Right ventricle myocardium inferior (tissue), 1 donor: ENCODE data around the gene SUPT6H. TPM values are rescaled to one million over a fixed set of nuclear protein-coding genes. Genes with fewer than 3 reads are reported as not detected.
"Not testable (repeated sequence)": the region's sequence is repeated elsewhere in the genome, so short reads cannot be mapped to it uniquely, and the experiment has no call there.

Source experiments
- ATAC-seq: fragments of 200-7000 bp; cut with Tn5 transposase; one replicate; pipeline ENCODE4 v1.9.1; 2020; ENCODE audit warnings: mild to moderate bottlenecking, moderate library complexity
- DNase-seq: peaks from one replicate; pipeline ENCODE4 v3.0.0; 2021; ENCODE audit errors: missing footprints
- intact Hi-C: fragments of 100-400 bp; cut with DNase I; formaldehyde crosslinking; loops from one replicate; pipeline ENCODE4 v1.11.0; 2022
- total RNA-seq: library from RNA; stranded (reverse); fragmentation: NEBNext Ultra II Directional; extraction: Animal tissue kit (Norgen Biotek cat#: 25700); gene quantifications from one replicate; pipeline ENCODE4 v1.2.1, GENCODE V29; 2021
- donor health status: DM: no; HTN: yes; CAD: no; lungs with severe emphysema.

The SUPT6H gene
- total RNA-seq, 1 donor from 2014 or later, result 41.0 TPM

DNA sequence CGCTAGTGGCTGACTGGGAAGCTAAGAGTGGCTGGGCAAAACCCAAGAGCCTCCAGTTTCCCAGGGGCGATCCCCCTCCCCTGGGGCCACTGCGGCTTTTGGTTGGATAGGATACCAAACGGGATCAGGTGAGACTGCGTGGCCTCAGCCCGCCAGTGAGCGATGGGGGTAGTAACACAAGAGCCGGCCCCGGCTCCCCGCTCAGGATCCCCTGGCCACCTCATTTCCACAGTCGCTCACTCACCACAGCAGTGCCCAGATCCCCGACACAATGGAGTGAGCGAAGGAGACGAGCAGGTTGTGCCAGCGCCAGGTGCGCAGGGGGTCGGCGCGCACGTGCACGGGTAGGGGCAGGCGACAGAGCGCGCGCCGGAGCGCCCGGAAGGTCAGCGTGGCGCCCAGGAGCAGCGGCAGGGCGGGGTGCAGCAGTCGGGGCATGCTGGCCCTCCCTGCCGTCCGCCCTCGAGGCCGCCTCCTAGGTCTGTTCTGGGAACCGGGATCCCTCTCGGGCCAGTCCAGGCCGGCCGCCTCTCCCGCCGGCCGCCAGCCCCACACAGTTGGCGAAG, 63.7 kb downstream of the SUPT6H start:
- intact Hi-C loops, result loop anchor here (5.0 kb wide), 1 partner anchor 177 kb away; the partner anchor contains the start of gene DHRS13
- peak; percentile 83 for DNase-seq
- ATAC-seq, result no peak

- DNase-seq (peak; percentile 87), ATAC-seq (peak; percentile 64)
- intact Hi-C loops, result loop anchor here (5.0 kb wide), 1 partner anchor 176 kb away; the partner anchor contains the start of gene DHRS13
Measured at GRCh38 chr17:28726226-28726626, 64.2 kb downstream of the SUPT6H start, which contains the start of gene TLCD1. Gene TLCD1 (minus strand): TSS chr17:28726233. CDS start chr17:28726097, 136 bp downstream.

DNA sequence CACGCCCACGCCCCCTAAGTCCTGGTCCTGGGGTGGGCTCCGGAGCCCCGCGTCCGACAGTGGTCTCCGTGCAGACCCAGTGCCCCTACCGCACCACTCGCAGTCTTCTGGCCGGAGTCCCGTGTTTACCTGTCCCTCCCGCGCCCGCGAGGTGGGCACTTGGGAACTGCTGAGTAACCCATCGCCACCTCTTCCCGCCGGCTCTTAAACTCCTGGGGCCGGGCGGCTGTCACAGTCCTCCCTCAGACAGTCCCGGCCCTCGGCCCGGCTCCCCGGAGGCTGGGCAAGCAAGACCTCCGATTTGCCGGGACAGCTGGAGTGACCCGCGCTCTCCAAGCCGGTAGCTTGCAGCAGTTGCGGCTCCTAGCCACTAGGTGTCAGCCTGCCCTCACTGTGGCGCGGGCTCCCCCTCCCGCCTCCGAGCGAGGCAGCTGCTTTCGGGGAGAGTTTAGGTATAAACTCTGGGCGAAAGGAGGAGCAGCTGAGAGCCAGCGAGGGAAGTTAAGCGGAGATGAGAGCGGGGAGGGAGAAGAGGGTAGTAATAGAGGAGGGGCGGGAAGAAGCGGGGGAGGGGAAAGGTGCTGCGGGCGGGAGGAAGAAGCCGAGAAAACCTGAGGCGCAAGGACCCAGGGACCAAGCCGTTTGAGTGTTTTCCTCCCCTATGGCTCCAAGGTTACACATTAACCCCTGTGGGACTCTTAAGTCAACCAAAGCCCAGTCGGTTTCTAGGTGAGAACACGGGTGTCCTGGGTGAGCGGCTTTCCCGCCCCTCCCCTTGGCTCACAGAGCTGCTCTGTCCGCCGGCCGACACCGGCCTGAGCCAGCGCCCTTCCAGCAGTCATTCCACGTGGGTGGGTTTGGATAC, 64.9 kb downstream of the SUPT6H start:
- ATAC-seq, result peak; percentile 80
- intact Hi-C loops, result loop anchor here (1.0 to 5.0 kb wide), 2 partner anchors 23 to 175 kb away; partner anchors contain the start of gene DHRS13

GRCh38 chr17:28728364-28729200, 66.6 kb downstream of the SUPT6H start, which contains the start of gene NEK8:
Gene NEK8 (plus strand): TSS chr17:28728788. CDS start chr17:28728814, 26 bp downstream.
- peak; percentile 97 for DNase-seq
- peak; percentile 79 for ATAC-seq
- intact Hi-C loops, result loop anchor here (2.0 to 5.0 kb wide), 2 partner anchors 174 to 224 kb away; partner anchors contain the start of gene DHRS13

More for the DNA sequence above, 64.9 kb downstream of the SUPT6H start:
- peak; percentile 96 for DNase-seq

- intact Hi-C loops, result loop anchor here (2.0 to 5.0 kb wide), 2 partner anchors 172 to 223 kb away; partner anchors contain the start of gene DHRS13
- DNase-seq (no peak), ATAC-seq (no peak)
Measured at GRCh38 chr17:28729950-28730330, 67.9 kb downstream of the SUPT6H start.

GRCh38 chr17:28733346-28733745, 71.3 kb downstream of the SUPT6H start:
- no peak for ATAC-seq
- no peak for DNase-seq
- intact Hi-C loops, result no loop called here

GRCh38 chr17:28734712-28735241, 72.8 kb downstream of the SUPT6H start:
- intact Hi-C loops, result no loop called here
- no peak for DNase-seq
- no peak for ATAC-seq

GRCh38 chr17:28735242-28735722, 73.3 kb downstream of the SUPT6H start:
- intact Hi-C loops, result no loop called here
- ATAC-seq, result no peak

DNA sequence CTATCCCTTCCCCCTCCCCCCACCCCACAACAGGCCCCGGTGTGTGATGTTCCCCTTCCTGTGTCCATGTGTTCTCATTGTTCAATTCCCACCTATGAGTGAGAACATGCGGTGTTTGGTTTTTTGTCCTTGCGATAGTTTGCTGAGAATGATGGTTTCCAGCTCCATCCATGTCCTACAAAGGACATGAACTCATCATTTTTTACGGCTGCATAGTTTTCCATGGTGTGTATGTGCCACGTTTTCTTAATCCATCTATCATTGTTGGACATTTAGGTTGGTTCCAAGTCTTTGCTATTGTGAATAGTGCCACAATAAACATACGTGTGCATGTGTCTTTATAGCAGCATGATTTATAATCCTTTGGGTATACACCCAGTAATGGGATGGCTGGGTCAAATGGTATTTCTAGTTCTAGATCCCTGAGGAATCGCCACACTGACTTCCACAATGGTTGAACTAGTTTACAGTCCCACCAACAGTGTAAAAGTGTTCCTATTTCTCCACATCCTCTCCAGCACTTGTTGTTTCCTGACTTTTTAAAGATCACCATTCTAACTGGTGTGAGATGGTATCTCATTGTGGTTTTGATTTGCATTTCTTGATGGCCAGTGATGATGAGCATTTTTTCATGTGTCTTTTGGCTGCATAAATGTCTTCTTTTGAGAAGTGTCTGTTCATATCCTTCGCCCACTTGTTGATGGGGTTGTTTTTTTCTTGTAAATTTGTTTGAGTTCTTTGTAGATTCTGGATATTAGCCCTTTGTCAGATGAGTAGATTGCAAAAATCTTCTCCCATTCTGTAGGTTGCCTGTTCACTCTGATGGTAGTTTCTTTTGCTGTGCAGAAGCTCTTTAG, 74.1 kb downstream of the SUPT6H start:
- ATAC-seq, intact Hi-C loops, DNase-seq: not testable (repeated sequence)

More at GRCh38 chr17:28735242-28735722, 73.3 kb downstream of the SUPT6H start:
- no peak for DNase-seq

- intact Hi-C loops, result no loop called here
- ATAC-seq (no peak), DNase-seq (no peak)
Measured at GRCh38 chr17:28737316-28737715, 75.3 kb downstream of the SUPT6H start.

- ATAC-seq, result no peak
- intact Hi-C loops, result no loop called here
- DNase-seq, result no peak
Measured at GRCh38 chr17:28737770-28738679, 76.0 kb downstream of the SUPT6H start.

GRCh38 chr17:28738680-28739384, 76.8 kb downstream of the SUPT6H start:
- intact Hi-C loops, result no loop called here
- DNase-seq (no peak), ATAC-seq (no peak)

GRCh38 chr17:28740406-28741357, 78.7 kb downstream of the SUPT6H start:
- ATAC-seq, result no peak
- intact Hi-C loops, result no loop called here
- DNase-seq, result no peak

GRCh38 chr17:28741358-28742349, 79.6 kb downstream of the SUPT6H start:
- intact Hi-C loops, result no loop called here
- no peak for DNase-seq
- no peak for ATAC-seq
